ENCODE measurements around the gene NGRN.
"Not testable (repeated sequence)": the region's sequence is repeated elsewhere in the genome, so short reads cannot be mapped to it uniquely, and the experiment has no call there.

Gene NGRN

GRCh38 chr15:90286678-90287077 lies 21.2 kb downstream of the NGRN start:
- DNase-seq = peak; percentile 40

GRCh38 chr15:90287101-90287500 lies 21.6 kb downstream of the NGRN start:
- DNase-seq = no peak

GRCh38 chr15:90287946-90288345 lies 22.5 kb downstream of the NGRN start:
- DNase-seq = no peak

- DNase-seq = peak; percentile 59
These were observed 26.3 kb downstream of the NGRN start for GRCh38 chr15:90291679-90292356.

- peak; percentile 87 for DNase-seq
These were observed 27.8 kb downstream of the NGRN start for GRCh38 chr15:90293040-90293810.

- DNase-seq = no peak
These were observed 28.7 kb downstream of the NGRN start for GRCh38 chr15:90294159-90294558.

GRCh38 chr15:90294601-90295269 lies 29.3 kb downstream of the NGRN start:
- no peak for DNase-seq

GRCh38 chr15:90295270-90295648 lies 29.8 kb downstream of the NGRN start:
- DNase-seq = no peak

GRCh38 chr15:90296316-90296884 lies 30.9 kb downstream of the NGRN start:
- DNase-seq = not testable (repeated sequence)

- no peak for DNase-seq
These were observed 31.5 kb downstream of the NGRN start for GRCh38 chr15:90297021-90297420.

GRCh38 chr15:90300541-90300940 lies 35.1 kb downstream of the NGRN start:
- no peak for DNase-seq

GRCh38 chr15:90300988-90301706 lies 35.7 kb downstream of the NGRN start:
- DNase-seq = peak; percentile 77

- DNase-seq = no peak
These were observed 36.3 kb downstream of the NGRN start for GRCh38 chr15:90301707-90302300.

GRCh38 chr15:90305355-90305754 lies 39.9 kb downstream of the NGRN start:
- not testable (repeated sequence) for DNase-seq

GRCh38 chr15:90305932-90306331 lies 40.5 kb downstream of the NGRN start:
- DNase-seq = no peak

- peak; percentile 57 for DNase-seq
These were observed 41.1 kb downstream of the NGRN start for GRCh38 chr15:90306560-90306959.

- no peak for DNase-seq
These were observed 42.2 kb downstream of the NGRN start for GRCh38 chr15:90307661-90308060.

GRCh38 chr15:90309020-90309419 lies 43.5 kb downstream of the NGRN start:
- no peak for DNase-seq

GRCh38 chr15:90315278-90315982 lies 50.0 kb downstream of the NGRN start:
- no peak for DNase-seq

- no peak for DNase-seq
These were observed 50.7 kb downstream of the NGRN start for GRCh38 chr15:90316139-90316538.

GRCh38 chr15:90318591-90318990 lies 53.1 kb downstream of the NGRN start:
- DNase-seq = no peak
